ENCODE results near the gene RABGAP1L. TPM values are rescaled to one million over a fixed set of nuclear protein-coding genes. Genes with fewer than 3 reads are reported as not detected.

Gene RABGAP1L
- 83.9 TPM for total RNA-seq
- long read RNA-seq, full-length matches to known transcripts: 8 of 57 reads
- long read RNA-seq, partial matches to known transcripts: 3 of 57 reads
- long read RNA-seq, other reads (novel, unspliced or antisense): 46 of 57 reads

DNA sequence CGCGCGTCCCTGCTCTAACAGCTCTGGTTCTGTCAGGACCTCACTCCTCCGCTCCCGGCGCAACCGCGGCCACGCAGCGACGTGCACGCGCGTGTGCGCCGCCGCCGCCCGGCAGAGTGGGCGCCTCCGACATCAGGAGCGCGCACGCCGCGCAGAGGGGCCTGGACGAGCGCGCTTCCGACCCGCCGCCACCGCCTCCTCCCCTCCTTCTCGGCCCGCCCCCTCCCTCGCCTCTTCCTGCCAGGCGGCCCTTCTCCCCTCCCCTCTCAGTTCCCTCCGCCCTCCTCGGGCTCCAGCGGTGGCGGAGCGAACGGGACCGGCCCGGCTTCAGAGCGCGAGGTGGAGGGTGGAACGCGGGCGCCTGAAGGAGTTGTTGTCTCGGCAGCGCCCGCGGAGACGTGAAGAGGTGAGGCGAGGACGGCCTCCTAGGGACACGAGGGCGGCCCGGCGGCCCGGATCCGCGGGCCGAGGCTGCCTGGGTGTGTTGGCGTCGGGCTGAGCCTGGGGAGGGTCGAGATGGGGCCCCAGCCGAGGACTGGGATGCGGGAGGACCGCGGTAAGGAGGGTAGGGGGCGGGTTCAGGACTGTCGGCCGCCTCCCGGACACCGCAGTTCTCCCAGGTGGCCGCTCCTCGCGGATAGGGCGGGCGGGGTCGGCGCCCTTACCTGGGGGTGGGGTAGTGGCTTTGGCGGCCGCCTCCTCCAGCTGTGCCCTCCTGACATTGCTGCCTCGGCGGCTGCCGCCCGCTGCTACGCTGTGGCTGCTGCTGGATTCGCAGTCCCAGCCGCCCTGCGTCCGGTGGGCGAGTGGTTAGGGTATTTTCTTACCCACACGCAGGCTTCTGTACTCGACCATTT is at the start of gene RABGAP1L:
Gene RABGAP1L, plus strand, starts transcription at position 269 of the 857 bp plus-strand sequence.
- peak within 1 kb of the TSS; percentile 84 for H3K4me3 ChIP-seq
- ATAC-seq (peak; percentile 99), DNase-seq (peak; percentile 97)
- no peaks in the 10 kb centered on the region for H3K27me3 ChIP-seq (ENCODE audit: low read depth)
- peaks cover 18% of the 10 kb centered on the region for H3K4me1 ChIP-seq
- TF ChIP-seq CTCF (IDR thresholded peaks at IDR 0.05): no peak
- intact Hi-C loops (cut with DNase I): no loop called here
- H3K36me3 ChIP-seq: no peaks in the 10 kb centered on the region
- H3K9me3 ChIP-seq: no peaks in the 10 kb centered on the region
- peak within 1 kb of the TSS; percentile 86 for H3K27ac ChIP-seq

DNA sequence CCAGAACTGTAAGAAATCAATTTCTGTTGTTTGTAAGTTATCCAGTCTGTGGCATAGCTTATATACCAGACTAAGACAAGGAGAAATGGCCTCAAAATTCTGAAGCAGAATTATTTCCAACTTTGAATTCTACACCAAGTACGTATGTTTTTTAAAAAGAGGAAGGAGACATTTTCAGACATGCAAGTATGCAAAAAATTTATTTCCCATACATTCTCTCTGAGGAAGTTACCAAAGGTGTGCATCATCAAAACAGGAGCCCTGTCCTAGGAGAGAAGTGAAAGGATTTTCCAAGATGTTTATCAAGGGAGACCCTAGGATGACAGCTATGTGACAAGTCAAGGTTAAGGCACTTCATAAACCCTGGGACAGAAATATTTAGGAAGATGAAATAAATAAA is 49.3 kb upstream of the RABGAP1L start:
- Histone ChIP-seq H3K4me3 (no peak overlapping the region), H3K9me3 (no peaks in the 10 kb centered on the region), H3K27me3 (ENCODE audit: low read depth) (no peaks in the 10 kb centered on the region), H3K27ac (no peak overlapping the region), H3K36me3 (no peaks in the 10 kb centered on the region), H3K4me1 (no peaks in the 10 kb centered on the region)
- no peak for TF ChIP-seq CTCF (IDR thresholded peaks at IDR 0.05)
- intact Hi-C loops (cut with DNase I): no loop called here
- DNase-seq: no peak
- no peak for ATAC-seq

GRCh38 chr1:174112489-174113162 is 46.7 kb upstream of the RABGAP1L start:
- H3K4me1 ChIP-seq: no peaks in the 10 kb centered on the region
- H3K27me3 ChIP-seq (ENCODE audit: low read depth): no peaks in the 10 kb centered on the region
- DNase-seq (no peak), ATAC-seq (no peak)
- no peak overlapping the region for H3K27ac ChIP-seq
- no peak for TF ChIP-seq CTCF (IDR thresholded peaks at IDR 0.05)
- no peaks in the 10 kb centered on the region for H3K9me3 ChIP-seq
- intact Hi-C loops (cut with DNase I): no loop called here
- no peak overlapping the region for H3K4me3 ChIP-seq
- H3K36me3 ChIP-seq: no peaks in the 10 kb centered on the region

GRCh38 chr1:174114106-174114505 is 45.2 kb upstream of the RABGAP1L start:
- Histone ChIP-seq H3K27me3 (ENCODE audit: low read depth) (no peaks in the 10 kb centered on the region), H3K27ac (no peak overlapping the region), H3K9me3 (no peaks in the 10 kb centered on the region), H3K4me1 (no peaks in the 10 kb centered on the region), H3K4me3 (no peak overlapping the region), H3K36me3 (no peaks in the 10 kb centered on the region)
- TF ChIP-seq CTCF (IDR thresholded peaks at IDR 0.05): no peak
- ATAC-seq (no peak), DNase-seq (no peak)
- intact Hi-C loops (cut with DNase I): no loop called here

DNA sequence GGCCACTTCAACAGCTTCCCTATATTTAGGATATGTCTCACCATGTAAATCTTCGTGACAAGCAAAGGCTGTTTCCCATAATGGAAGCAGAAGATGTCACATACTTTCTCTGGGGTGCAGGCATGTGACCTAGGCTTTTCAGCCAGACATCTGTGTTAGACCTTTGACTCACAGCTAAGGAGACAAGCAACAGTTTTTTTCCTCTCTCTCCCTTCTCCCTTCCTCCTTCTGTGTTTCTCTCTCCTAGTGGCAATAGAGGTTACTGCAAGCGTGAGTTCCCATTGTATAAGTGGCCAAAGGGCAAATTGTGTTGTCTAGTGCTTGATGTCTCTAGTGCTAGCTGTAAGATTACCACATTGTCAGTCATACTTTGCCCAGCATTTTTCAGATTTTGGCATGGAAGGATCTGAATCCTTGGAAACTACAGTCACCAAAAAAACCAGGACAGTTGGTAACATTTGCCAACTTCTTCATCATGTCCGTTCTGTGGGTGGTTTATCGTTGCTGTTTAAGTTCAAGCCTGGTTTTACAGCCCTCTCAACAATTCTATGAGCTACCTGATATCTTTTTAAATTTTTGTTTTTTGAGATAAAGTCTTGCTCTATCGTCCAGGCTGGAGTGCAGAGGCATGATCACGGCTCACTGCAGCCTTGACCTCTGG is 44.4 kb upstream of the RABGAP1L start:
- Histone ChIP-seq H3K27ac (no peak overlapping the region), H3K27me3 (ENCODE audit: low read depth) (no peaks in the 10 kb centered on the region), H3K36me3 (no peaks in the 10 kb centered on the region), H3K4me1 (no peaks in the 10 kb centered on the region), H3K4me3 (no peak overlapping the region), H3K9me3 (no peaks in the 10 kb centered on the region)
- DNase-seq: no peak
- peak; percentile 61 for TF ChIP-seq CTCF (IDR thresholded peaks at IDR 0.05)
- intact Hi-C loops (cut with DNase I): no loop called here
- peak; percentile 73 to 82 for ATAC-seq
